NCI-H1694 (cell line): ENCODE data around the gene RAE1.

Experiments used
- DNase-seq: peaks from one replicate; lab custom pipeline; 2025; lab: John Stamatoyannopoulos, UW

RAE1 gene

DNA sequence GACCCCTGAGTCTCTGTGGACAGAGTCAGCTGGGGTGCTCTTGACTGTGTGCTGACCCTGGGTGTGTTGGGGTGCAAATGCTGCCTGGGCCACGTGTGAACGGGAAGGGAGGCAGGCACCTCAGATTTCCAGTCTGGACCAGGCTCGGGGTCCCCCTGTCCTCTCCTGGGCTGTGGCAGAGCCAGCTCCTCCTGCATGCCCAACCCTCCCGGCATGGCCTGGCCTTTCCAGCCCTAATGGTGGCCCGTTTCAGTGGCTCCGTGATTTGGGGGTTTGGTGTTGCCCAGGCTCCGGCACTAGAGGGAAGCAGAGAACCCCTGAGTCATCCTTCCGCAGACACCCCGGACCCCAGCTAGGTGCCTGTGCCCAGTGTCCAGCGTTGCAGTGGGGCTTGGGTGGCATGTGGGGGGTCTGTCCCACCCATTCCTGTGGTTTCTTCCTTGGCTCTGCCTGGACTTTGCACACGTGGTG is 49.2 kb downstream of the RAE1 start:
- no peak for DNase-seq

DNA sequence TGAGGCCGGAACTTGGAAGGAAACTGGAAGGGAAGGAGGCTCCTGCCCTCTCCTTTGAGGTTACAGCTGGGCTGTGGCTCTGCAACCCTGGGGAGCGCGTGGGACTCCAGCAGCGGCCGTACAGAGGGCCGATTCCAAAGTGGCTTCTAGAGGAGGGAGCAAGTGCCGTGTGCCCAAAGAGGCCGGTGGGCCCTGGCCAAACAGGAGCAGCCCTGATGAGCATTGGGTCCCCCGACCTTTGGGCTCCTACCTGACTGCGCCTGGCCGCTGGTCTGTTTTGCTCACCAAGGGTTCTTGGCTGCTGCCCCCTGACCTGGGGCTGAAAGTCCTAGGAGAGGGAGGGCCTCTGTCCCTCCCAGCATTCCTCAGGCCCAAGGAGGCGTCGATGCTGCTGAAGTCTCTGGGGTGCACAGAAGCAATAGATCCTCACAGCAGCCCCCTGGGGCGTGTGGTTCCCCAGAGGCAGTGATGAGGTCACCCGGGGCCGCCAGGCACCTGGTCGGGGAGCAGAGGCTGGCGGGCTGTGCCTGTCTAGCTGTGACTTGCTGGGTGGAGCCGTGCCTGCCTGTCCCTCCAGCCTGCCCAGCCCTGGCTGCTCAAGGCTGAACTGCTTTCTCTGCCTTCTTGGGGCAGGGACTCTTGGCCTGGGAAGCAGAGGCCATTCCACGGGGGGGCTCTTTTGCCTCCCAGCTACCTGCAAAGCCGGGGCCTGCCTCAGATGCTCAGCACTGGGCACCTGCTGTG is 49.9 kb downstream of the RAE1 start:
- DNase-seq: no peak

GRCh38 chr20:57401565-57401918 is 50.5 kb downstream of the RAE1 start:
- DNase-seq: no peak

DNA sequence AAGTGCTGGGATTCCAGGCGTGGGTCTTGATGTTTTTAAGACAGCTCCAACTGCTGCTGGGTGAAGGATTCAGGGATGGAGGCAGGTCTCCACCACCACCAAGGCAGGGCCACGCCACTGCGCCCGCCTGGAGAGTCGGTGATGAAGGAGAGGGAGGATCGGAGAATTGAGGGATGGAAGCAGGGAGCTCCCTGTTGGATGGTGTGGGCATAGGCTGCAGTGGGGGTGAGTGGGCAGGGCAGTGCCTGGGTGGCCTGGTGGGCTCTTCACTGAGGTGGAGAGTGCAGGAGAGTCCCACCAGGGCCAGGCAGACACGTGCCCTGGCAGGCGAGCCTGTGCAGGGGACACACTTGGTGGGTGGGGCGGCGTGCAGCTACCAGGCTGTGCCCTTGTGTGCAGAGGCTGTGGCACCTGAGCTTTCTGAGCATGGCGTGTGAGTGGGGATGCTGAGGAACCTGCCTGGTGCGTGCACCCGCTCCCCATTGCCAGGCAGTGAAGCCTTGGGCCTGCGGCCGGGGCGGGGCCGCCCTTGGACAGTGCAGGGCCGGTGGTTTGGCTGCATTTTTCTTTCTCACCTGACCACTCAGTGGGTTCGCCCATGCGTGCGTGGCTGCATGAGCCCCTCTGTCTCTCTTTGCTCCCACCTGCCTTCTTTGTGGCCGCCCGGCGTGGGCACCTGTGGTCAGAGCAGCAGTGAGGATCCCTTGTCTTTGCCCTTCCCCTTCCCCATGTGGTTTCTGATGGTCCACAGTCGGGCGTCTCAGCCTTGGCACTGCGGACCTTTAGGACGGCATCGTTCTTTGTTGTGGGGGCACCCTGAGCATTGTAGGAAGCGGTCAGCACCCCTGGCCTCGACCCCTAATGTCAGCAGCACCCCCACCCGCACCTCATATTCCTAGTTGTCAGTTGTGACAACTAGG is 51.4 kb downstream of the RAE1 start:
- no peak for DNase-seq

GRCh38 chr20:57403216-57403615 is 52.2 kb downstream of the RAE1 start:
- no peak for DNase-seq

DNA sequence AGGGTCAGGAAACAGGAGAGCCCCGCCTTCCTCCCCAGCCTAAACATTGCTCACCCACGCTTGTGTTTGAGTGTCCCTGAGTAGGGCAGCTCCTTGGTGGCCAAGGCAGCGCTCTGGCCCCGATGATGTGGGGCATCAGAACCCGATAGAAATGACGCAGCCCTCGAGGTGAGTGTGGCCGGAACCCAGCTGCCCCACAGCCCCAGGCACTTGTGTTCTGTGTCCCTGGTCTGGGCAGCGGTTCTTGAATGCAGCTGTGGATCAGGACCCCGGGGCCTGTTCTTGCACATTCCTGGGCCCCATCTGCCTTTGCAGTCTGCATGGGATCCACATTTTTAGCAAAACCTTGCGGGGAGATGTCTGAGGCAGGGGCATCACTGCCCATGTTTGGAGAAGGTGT is 53.0 kb downstream of the RAE1 start:
- no peak for DNase-seq

DNA sequence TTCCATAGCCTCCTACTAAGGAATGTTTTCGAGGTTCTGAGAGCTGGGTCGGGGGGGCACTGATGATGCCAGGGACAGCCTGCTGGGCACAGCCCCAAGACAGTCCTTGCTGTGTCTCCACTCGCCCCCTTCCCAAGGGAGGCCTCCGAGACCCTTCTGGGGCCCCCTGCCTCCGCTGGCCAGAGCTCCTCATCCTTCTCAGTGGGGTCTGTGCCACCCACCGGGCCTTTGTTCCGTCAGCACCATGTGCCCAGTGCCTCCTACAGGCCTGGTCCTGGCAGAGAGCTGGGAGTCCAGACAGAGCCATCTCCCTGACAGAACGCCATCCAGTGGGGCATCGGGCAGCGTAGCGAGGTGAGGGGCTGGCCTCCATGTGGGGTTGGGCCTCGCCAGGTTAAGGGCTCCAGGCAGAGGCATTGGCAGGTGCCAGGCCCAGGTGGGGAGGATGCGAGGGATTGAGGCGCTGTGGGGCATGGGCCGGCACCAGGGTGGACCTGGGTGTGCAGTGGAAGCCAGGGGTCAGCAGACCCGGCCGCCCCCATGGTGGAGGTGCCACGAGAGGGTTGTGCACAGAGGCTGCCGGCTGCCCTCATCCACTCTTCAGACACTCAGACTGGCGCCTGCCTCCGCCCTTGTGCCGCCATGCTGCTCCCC is 53.5 kb downstream of the RAE1 start:
- DNase-seq: no peak

- no peak for DNase-seq
Measured at GRCh38 chr20:57405236-57406016, 54.4 kb downstream of the RAE1 start.

DNA sequence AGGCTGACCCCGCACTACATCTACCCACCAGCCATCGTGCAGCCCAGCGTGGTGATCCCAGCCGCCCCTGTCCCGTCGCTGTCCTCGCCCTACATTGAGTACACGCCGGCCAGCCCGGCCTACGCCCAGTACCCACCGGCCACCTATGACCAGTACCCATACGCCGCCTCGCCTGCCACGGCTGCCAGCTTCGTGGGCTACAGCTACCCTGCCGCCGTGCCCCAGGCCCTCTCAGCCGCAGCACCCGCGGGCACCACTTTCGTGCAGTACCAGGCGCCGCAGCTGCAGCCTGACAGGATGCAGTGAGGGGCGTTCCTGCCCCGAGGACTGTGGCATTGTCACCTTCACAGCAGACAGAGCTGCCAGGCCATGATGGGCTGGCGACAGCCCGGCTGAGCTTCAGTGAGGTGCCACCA is 56.5 kb downstream of the RAE1 start:
- DNase-seq: no peak

DNA sequence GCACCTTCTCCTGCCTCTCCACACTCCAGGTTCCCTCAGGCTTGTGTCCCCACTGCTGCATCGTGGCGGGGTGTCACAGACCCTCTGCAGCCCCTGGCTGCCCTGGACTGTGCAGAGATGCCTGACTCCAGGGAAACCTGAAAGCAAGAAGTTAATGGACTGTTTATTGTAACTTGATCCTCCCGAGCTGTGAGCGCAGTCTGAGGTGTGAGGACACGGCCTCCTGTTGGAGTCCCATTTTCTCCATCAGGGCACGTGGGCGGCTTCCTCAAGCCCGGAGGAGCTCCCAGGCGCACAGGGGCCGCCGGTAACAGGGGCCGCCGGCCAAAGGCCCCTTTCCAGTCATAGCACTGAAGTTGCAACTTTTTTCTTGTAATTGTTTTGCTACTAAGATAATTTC is 57.1 kb downstream of the RAE1 start:
- DNase-seq: no peak

- no peak for DNase-seq
Measured at GRCh38 chr20:57408536-57409233, 57.6 kb downstream of the RAE1 start.

- no peak for DNase-seq
Measured at GRCh38 chr20:57409316-57409671, 58.2 kb downstream of the RAE1 start.

GRCh38 chr20:57409672-57410397 is 58.8 kb downstream of the RAE1 start:
- DNase-seq: no peak

DNA sequence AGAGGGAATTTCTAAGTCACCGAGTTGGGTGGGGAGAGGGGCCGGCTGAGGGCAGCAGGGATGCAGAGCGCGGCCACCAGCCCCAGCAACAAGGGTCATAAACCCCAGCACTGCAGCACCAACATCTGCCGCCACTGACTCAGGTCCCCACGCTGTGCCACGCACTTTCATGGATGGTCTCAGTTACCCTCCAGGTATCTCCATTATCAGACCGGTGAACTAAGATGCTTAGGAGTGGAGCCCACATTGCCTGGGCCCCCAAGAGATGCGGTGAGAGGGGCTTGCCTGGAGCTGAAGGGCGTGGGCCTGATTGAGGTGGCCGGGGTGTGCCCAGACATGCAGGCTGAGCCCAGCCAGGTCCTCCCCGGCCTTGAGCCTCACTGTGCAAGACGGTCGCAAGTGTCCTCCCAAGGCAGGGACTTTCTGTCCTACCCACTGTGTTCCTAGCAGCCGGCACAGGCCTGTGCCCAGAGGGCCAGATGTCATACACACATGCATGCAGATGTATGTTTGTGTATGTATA is 59.4 kb downstream of the RAE1 start:
- no peak for DNase-seq

DNA sequence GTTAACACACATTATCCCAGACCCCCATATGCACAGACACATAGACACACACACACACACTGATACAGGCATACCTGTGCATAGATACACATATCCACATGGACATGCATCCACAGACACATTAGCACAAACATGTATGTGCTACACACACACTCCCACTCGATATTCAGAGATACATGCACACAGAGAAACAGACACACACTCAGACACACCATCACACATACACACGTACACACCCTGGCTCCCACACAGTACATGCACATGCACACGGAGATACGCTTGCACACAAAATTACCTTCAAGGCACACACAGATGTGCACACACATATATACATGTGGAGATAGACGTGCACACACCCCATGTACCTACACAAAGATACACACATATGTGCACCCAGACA is 59.9 kb downstream of the RAE1 start:
- DNase-seq: no peak

GRCh38 chr20:57411406-57412283 is 60.6 kb downstream of the RAE1 start:
- no peak for DNase-seq

- DNase-seq: no peak
Measured at GRCh38 chr20:57412347-57413029, 61.4 kb downstream of the RAE1 start.

GRCh38 chr20:57413986-57414385 is 62.9 kb downstream of the RAE1 start:
- DNase-seq: no peak
